Peyer's patch (tissue), 4 donors: ENCODE measurements around the gene PARD3B.

Experiments
- CTCF ChIP-seq, 6 experiments: fragments of 450-650 bp in 4 of 6; fragments of 200-600 bp in 2 of 6; sonication (generic) in 1 of 6; IDR thresholded peaks; one replicate each; pipeline ENCODE4 v1.5.1; 2017 to 2019; ENCODE audit warnings: antibody characterized with exemption in 6 of 6, mild to moderate bottlenecking in 3 of 6, moderate library complexity in 1 of 6
- POLR2A ChIP-seq, 2 donors: fragments of 450-650 bp; IDR thresholded peaks; one replicate each; pipeline ENCODE4 v1.5.1; 2017; ENCODE audit warnings: antibody characterized with exemption in 2 of 2, mild to moderate bottlenecking in 2 of 2, moderate library complexity in 2 of 2

- TF ChIP-seq CTCF (IDR thresholded peaks at IDR 0.05), result no peak
- TF ChIP-seq POLR2A (IDR thresholded peaks at IDR 0.05), result no peak
These were observed 41.4 kb upstream of the PARD3B start for GRCh38 chr2:204503869-204504268.
